GM12801 (cell line): Measurements from ENCODE around the gene MAPRE3.

Experiments used
- CTCF ChIP-seq: IDR thresholded peaks from one replicate; pipeline ENCODE4 v1.5.1; 2011; ENCODE audit warnings: control low read depth; ENCODE audit not compliant: insufficient read length; ENCODE audit errors: extremely low read depth

MAPRE3 gene

GRCh38 chr2:26954135-26954534 lies 16.3 kb upstream of the MAPRE3 start:
- no peak for TF ChIP-seq CTCF

GRCh38 chr2:26957041-26957440 lies 13.4 kb upstream of the MAPRE3 start:
- TF ChIP-seq CTCF: no peak

GRCh38 chr2:26957534-26957933 lies 12.9 kb upstream of the MAPRE3 start:
- no peak for TF ChIP-seq CTCF

- no peak for TF ChIP-seq CTCF
Observed at GRCh38 chr2:26959331-26959730, 11.1 kb upstream of the MAPRE3 start.

GRCh38 chr2:26964446-26965130 lies 5.8 kb upstream of the MAPRE3 start:
- no peak for TF ChIP-seq CTCF

- TF ChIP-seq CTCF: no peak
Observed at GRCh38 chr2:26968001-26968400, 2.4 kb upstream of the MAPRE3 start.

- TF ChIP-seq CTCF: no peak
Observed at GRCh38 chr2:26969077-26969844, 1.2 kb upstream of the MAPRE3 start.
